Endothelial cell of umbilical vein (primary cell): ENCODE measurements around the gene C4orf50. TPM values are rescaled to one million over a fixed set of nuclear protein-coding genes. Genes with fewer than 3 reads are reported as not detected.

Source experiments
- BruUV-seq: library from RNA; stranded (reverse); fragments of 400-500 nt; replicated peaks from 2 replicates; lab custom pipeline; 2021; lab: Mats Ljungman, UMichigan
- CTCF ChIA-PET: fragments of 300-600, 350-600 bp; sonication (Branson Sonifier 250); formaldehyde crosslinking; loops from one replicate; lab custom pipeline; 2021; ENCODE audit warnings: antibody characterized with exemption, inconsistent platforms; lab: Charles Lee
- POLR2A ChIA-PET: fragments of 300-600, 350-600 bp; sonication (Branson Sonifier 250); formaldehyde crosslinking; loops from one replicate; lab custom pipeline; 2021; ENCODE audit warnings: antibody characterized with exemption, inconsistent platforms; lab: Charles Lee
- DNase-seq: peaks from one replicate; pipeline ENCODE4 v3.0.0-alpha.2; 2011; ENCODE audit warnings: low read depth, low spot score
- FAIRE-seq: peaks from 2 replicates; lab custom pipeline; 2011; peaks lifted over from hg19 to GRCh38; lab: Jason Lieb, UNC
- H2AFZ ChIP-seq: 2 replicates; pipeline ENCODE4 v1.6.0; 2012; ENCODE audit warnings: low read depth, low read length, control low read depth, inconsistent platforms
- H3K27ac ChIP-seq: 2 replicates; pipeline ENCODE4 v1.5.1; 2011; ENCODE audit warnings: low read depth, mild to moderate bottlenecking, control low read depth, low read length, moderate library complexity; ENCODE audit not compliant: insufficient read depth
- H3K27me3 ChIP-seq, 2 experiments: 2 replicates each; pipeline versions ENCODE4 v1.6.0 to v1.6.1; 2011; ENCODE audit warnings: low read length in 2 of 2, mixed read lengths in 1 of 2; ENCODE audit not compliant: control insufficient read depth in 2 of 2, insufficient read depth in 2 of 2
- H3K36me3 ChIP-seq, 2 experiments: 2 replicates in 1 of 2; 3 replicates in 1 of 2; pipeline ENCODE4 v1.5.1; 2011; ENCODE audit warnings: low read length in 2 of 2, mild to moderate bottlenecking in 1 of 2, moderate library complexity in 1 of 2; ENCODE audit not compliant: control insufficient read depth in 2 of 2, insufficient read depth in 2 of 2; ENCODE audit errors: extremely low read depth in 1 of 2
- H3K4me1 ChIP-seq: 3 replicates; pipeline ENCODE4 v1.5.1; 2011; ENCODE audit warnings: mild to moderate bottlenecking, low read length; ENCODE audit not compliant: control insufficient read depth, insufficient read depth; ENCODE audit errors: extremely low read depth
- H3K4me2 ChIP-seq: 2 replicates; pipeline ENCODE4 v1.6.1; 2011; ENCODE audit warnings: low read length, control low read depth, mixed read lengths; ENCODE audit not compliant: insufficient read depth
- H3K4me3 ChIP-seq, 3 experiments: fragments of 200-600 bp in 1 of 3; sonication (generic), shearing (Covaris generic) in 1 of 3; replicated peaks in 1 of 3; 2 replicates each; pipeline ENCODE4 v1.5.1; 2011 to 2016; ENCODE audit warnings: control low read depth in 3 of 3, low read length in 3 of 3, mild to moderate bottlenecking in 2 of 3, inconsistent platforms in 1 of 3, low read depth in 1 of 3, moderate library complexity in 1 of 3; ENCODE audit not compliant: insufficient read depth in 1 of 3
- H3K79me2 ChIP-seq: 2 replicates; pipeline ENCODE4 v1.6.0; 2012; ENCODE audit warnings: low read length, inconsistent platforms; ENCODE audit not compliant: control insufficient read depth, insufficient read depth
- H3K9ac ChIP-seq: replicated peaks from 2 replicates; pipeline ENCODE3; 2011; ENCODE audit warnings: low read length, control low read depth; ENCODE audit not compliant: insufficient read depth; ENCODE audit errors: extremely low read depth
- H3K9me1 ChIP-seq: replicated peaks from 3 replicates; pipeline ENCODE4 v1.6.0; 2011; ENCODE audit warnings: mild to moderate bottlenecking, low read length; ENCODE audit not compliant: control insufficient read depth, insufficient read depth; ENCODE audit errors: extremely low read depth
- H3K9me3 ChIP-seq: replicated peaks from 2 replicates; pipeline ENCODE4 v1.5.1; 2012; ENCODE audit warnings: low read length, inconsistent platforms; ENCODE audit not compliant: control insufficient read depth, insufficient read depth
- H4K20me1 ChIP-seq: replicated peaks from 2 replicates; pipeline ENCODE3; 2011; ENCODE audit warnings: mild to moderate bottlenecking, low read length; ENCODE audit not compliant: control insufficient read depth, insufficient read depth; ENCODE audit errors: extremely low read depth
- EZH2 ChIP-seq: IDR thresholded peaks from 2 replicates; pipeline ENCODE4 v1.6.1; 2012; ENCODE audit warnings: borderline replicate concordance, low read depth, mild to moderate bottlenecking, moderate library complexity, low read length, inconsistent platforms; ENCODE audit not compliant: severe bottlenecking
- FOS ChIP-seq: IDR thresholded peaks from 2 replicates; pipeline ENCODE4 v1.6.1; 2011; ENCODE audit warnings: mild to moderate bottlenecking, low read length, moderate library complexity, borderline replicate concordance; ENCODE audit not compliant: insufficient read depth
- GATA2 ChIP-seq: IDR thresholded peaks from 2 replicates; pipeline ENCODE4 v1.7.0; 2011; ENCODE audit warnings: low read depth, mild to moderate bottlenecking, moderate library complexity, mixed read lengths, low read length; ENCODE audit not compliant: insufficient read length, insufficient read depth
- JUN ChIP-seq: IDR thresholded peaks from 2 replicates; pipeline ENCODE4 v1.6.1; 2011; ENCODE audit warnings: borderline replicate concordance, low read depth; ENCODE audit not compliant: insufficient read length, insufficient read depth
- MYC ChIP-seq: IDR thresholded peaks from one replicate; pipeline ENCODE4 v1.6.1; 2011; ENCODE audit warnings: mild to moderate bottlenecking, low read depth, low read length
- POLR2A ChIP-seq: IDR thresholded peaks from 2 replicates; pipeline ENCODE4 v1.6.1; 2012; ENCODE audit warnings: low read depth, mild to moderate bottlenecking, control low read depth, low read length
- POLR2AphosphoS5 ChIP-seq: IDR thresholded peaks from 2 replicates; pipeline ENCODE4 v1.6.1; 2012; ENCODE audit warnings: low read depth, mild to moderate bottlenecking, control low read depth, low read length, moderate library complexity; ENCODE audit not compliant: insufficient read depth
- dilution Hi-C: fragments of 300-500 bp; cut with MboI; formaldehyde crosslinking; loops from one replicate; pipeline ENCODE4 v1.15.0; 2019; ENCODE audit warnings: low sequenced_read_pairs; ENCODE audit not compliant: extremely low pct_ligation_motif_present
- intact Hi-C: fragments of 100-400 bp; cut with micrococcal nuclease; formaldehyde crosslinking; loops from one replicate; pipeline ENCODE4 v1.10.0; 2022
- polyA plus RNA-seq, 4 experiments: library from polyadenylated mRNA; depleted of rRNA in 3 of 4; stranded (reverse) in 3 of 4; unstranded in 1 of 4; fragments of >200 nt; gene quantifications; 2 replicates each; pipeline versions ENCODE4 v1.2.1 to v1.2.3, GENCODE V29; 2011 to 2012; ENCODE audit warnings: missing spikeins in 1 of 4
- total RNA-seq: library from RNA; stranded (reverse); gene quantifications from 2 replicates; pipeline ENCODE4 v1.2.3, GENCODE V29; 2021
- TF ChIP-seq, protein P1 (sequence below): IDR thresholded peaks from 2 replicates; pipeline ENCODE4 v1.6.1; 2011; ENCODE audit not compliant: insufficient read depth, insufficient read length
- TF ChIP-seq, protein P2 (sequence below), 2 donors: IDR thresholded peaks; 1 replicate in 1 of 2; 2 replicates in 1 of 2; pipeline ENCODE4 v1.5.1; 2011; ENCODE audit warnings: low read length in 2 of 2, mild to moderate bottlenecking in 2 of 2, moderate library complexity in 2 of 2, control low read depth in 1 of 2, inconsistent platforms in 1 of 2, low read depth in 1 of 2; ENCODE audit not compliant: insufficient read depth in 1 of 2; ENCODE audit errors: extremely low read depth in 1 of 2

Gene C4orf50
- total and polyA plus RNA-seq, 2 donors (not counting 3 experiments of a cell fraction or from before 2014, with no cell fraction given) = not detected

DNA sequence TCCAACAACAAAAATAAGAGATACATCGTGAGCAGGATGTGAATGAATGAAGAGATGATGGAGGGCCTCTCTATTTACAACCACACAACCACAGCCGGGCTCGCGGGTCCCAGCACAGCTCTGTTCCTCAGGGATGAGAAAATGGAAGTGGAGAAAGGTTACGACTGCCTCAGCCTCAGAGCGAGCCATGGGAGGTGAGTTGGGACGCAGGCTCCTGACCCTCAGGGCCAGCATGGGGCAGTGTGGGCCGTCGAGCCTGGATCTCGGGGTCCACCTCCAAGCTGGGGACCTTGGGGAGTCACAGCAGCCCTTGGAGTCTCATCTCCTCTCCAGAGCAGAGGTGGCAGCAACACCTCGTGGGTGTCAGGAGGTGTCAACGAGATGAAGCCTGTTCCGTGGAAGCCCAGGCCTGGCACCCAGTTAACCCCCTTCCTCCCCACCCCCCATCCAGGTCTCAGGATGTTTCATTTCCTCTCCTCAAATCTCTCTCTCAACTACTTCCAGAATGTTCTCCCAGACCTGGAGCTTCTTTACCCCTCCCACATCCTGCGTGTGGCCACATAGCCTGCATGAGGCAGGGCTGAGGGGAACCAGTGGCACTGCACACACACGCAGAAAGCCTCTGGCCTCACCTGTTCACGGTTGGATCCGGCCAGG lies 25.9 kb downstream of the C4orf50 start:
- Histone ChIP-seq H3K79me2 (no peaks in the 10 kb centered on the region), H2AFZ (no peak overlapping the region), H3K9me1 (no peaks in the 10 kb centered on the region), H3K4me3 (no peak overlapping the region), H3K4me2 (no peak overlapping the region), H3K27me3 (no peaks in the 10 kb centered on the region), H3K9ac (no peak overlapping the region), H4K20me1 (no peaks in the 10 kb centered on the region), H3K36me3 (no peaks in the 10 kb centered on the region), H3K27ac (no peak overlapping the region), H3K9me3 (no peaks in the 10 kb centered on the region), H3K4me1 (no peaks in the 10 kb centered on the region)
- DNase-seq (no peak), FAIRE-seq (no peak)
- BruUV-seq = no TSS peak
- dilution Hi-C loops (no loop called here), intact Hi-C loops (no loop called here)
- TF ChIP-seq, protein P1, sequence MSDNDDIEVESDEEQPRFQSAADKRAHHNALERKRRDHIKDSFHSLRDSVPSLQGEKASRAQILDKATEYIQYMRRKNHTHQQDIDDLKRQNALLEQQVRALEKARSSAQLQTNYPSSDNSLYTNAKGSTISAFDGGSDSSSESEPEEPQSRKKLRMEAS = no peak
- no peak for TF ChIP-seq MYC
- no peak for TF ChIP-seq POLR2A
- no peak for TF ChIP-seq POLR2AphosphoS5
- TF ChIP-seq, protein P2, sequence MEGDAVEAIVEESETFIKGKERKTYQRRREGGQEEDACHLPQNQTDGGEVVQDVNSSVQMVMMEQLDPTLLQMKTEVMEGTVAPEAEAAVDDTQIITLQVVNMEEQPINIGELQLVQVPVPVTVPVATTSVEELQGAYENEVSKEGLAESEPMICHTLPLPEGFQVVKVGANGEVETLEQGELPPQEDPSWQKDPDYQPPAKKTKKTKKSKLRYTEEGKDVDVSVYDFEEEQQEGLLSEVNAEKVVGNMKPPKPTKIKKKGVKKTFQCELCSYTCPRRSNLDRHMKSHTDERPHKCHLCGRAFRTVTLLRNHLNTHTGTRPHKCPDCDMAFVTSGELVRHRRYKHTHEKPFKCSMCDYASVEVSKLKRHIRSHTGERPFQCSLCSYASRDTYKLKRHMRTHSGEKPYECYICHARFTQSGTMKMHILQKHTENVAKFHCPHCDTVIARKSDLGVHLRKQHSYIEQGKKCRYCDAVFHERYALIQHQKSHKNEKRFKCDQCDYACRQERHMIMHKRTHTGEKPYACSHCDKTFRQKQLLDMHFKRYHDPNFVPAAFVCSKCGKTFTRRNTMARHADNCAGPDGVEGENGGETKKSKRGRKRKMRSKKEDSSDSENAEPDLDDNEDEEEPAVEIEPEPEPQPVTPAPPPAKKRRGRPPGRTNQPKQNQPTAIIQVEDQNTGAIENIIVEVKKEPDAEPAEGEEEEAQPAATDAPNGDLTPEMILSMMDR (IDR thresholded peaks at IDR 0.05; ENCODE audit: extremely low read depth in 1 of 2, insufficient read depth in 1 of 2, low read depth in 1 of 2, low read length in 2 of 2) = no peak
- TF ChIP-seq GATA2 = no peak
- TF ChIP-seq FOS = no peak
- TF ChIP-seq EZH2 = no peak
- TF ChIP-seq JUN = no peak
- ChIA-PET CTCF (no interaction called here), POLR2A (no interaction called here)
